IPS-15b (cell line): ENCODE measurements around the gene ASB2.

ENCODE experiments used
- H3K27me3 ChIP-seq: one replicate; pipeline ENCODE4 v1.6.1; 2013; ENCODE audit warnings: low read length; ENCODE audit not compliant: control insufficient read depth, insufficient read depth
- H3K36me3 ChIP-seq: one replicate; pipeline ENCODE4 v1.6.1; 2013; ENCODE audit warnings: low read length; ENCODE audit not compliant: control insufficient read depth, insufficient read depth
- H3K4me1 ChIP-seq: one replicate; pipeline ENCODE4 v1.6.1; 2013; ENCODE audit warnings: mild to moderate bottlenecking, low read length; ENCODE audit not compliant: control insufficient read depth, insufficient read depth
- H3K4me3 ChIP-seq: one replicate; pipeline ENCODE4 v1.5.1; 2013; ENCODE audit warnings: low read depth, low read length
- H3K9ac ChIP-seq: one replicate; pipeline ENCODE4 v1.6.1; 2013; ENCODE audit warnings: low read depth, mild to moderate bottlenecking, low read length
- H3K9me3 ChIP-seq: one replicate; pipeline ENCODE4 v1.6.1; 2013; ENCODE audit warnings: mild to moderate bottlenecking, low read length; ENCODE audit not compliant: control insufficient read depth, insufficient read depth

Gene ASB2

GRCh38 chr14:93986955-93987354 lies 10.6 kb upstream of the ASB2 start:
- Histone ChIP-seq H3K27me3 (no peaks in the 10 kb centered on the region), H3K9me3 (no peaks in the 10 kb centered on the region), H3K4me1 (peaks cover 3% of the 10 kb centered on the region), H3K4me3 (no peak overlapping the region), H3K9ac (no peak overlapping the region), H3K36me3 (no peaks in the 10 kb centered on the region)

DNA sequence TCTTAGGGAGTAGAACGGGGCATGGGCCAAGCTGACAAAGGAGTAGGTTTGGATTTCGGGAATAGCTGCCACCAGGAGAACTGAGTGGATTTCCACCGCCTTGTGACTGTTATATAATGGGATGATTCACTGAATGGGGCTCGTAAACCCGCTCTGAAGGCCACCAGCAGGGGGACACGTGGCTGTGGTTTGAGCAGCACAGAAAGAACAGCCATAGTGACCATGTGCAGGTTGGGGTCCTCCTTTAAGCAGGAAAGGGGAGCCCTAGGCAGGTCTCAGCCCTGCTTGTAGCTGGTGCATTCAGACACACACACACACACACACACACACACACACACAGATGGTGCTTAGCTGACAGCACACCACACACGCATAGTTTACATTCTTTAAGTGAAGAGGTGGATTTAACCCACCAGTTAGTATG lies 8.6 kb upstream of the ASB2 start:
- no peak overlapping the region for H3K9ac ChIP-seq
- no peak overlapping the region for H3K4me3 ChIP-seq
- peaks cover 3% of the 10 kb centered on the region for H3K4me1 ChIP-seq
- no peaks in the 10 kb centered on the region for H3K27me3 ChIP-seq
- no peaks in the 10 kb centered on the region for H3K36me3 ChIP-seq
- H3K9me3 ChIP-seq: no peaks in the 10 kb centered on the region

DNA sequence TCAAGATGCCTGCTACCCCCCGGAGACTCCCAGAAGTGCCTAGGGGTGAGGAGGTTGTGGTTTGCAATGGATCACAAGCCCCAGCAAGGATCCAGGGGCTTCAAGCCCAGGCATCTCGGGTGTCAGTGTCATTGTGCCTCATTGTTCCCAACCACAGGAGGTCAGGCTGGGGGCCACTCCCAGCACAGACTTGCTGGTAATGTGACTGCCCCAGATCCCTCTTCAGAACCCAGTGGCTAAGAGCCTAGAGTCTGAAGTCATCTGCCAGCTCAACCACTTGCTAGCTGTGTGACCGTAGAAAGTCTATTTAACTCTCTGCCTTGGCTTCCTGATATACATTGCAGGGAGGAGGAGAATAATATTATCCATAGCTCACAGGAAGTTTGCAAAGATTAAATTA lies 7.7 kb upstream of the ASB2 start:
- H3K9ac ChIP-seq: no peak overlapping the region
- peaks cover 3% of the 10 kb centered on the region for H3K4me1 ChIP-seq
- H3K27me3 ChIP-seq: no peaks in the 10 kb centered on the region
- H3K4me3 ChIP-seq: no peak overlapping the region
- H3K36me3 ChIP-seq: no peaks in the 10 kb centered on the region
- H3K9me3 ChIP-seq: no peaks in the 10 kb centered on the region

GRCh38 chr14:93982230-93983007 lies 6.0 kb upstream of the ASB2 start:
- no peak overlapping the region for H3K9ac ChIP-seq
- no peaks in the 10 kb centered on the region for H3K36me3 ChIP-seq
- H3K4me3 ChIP-seq: no peak overlapping the region
- H3K27me3 ChIP-seq: no peaks in the 10 kb centered on the region
- H3K9me3 ChIP-seq: no peaks in the 10 kb centered on the region
- H3K4me1 ChIP-seq: peaks cover 3% of the 10 kb centered on the region

GRCh38 chr14:93981316-93982229 lies 5.2 kb upstream of the ASB2 start:
- Histone ChIP-seq H3K9me3 (no peaks in the 10 kb centered on the region), H3K9ac (no peak overlapping the region), H3K36me3 (no peaks in the 10 kb centered on the region), H3K4me3 (no peak overlapping the region), H3K27me3 (no peaks in the 10 kb centered on the region), H3K4me1 (peaks cover 3% of the 10 kb centered on the region)

GRCh38 chr14:93980456-93981201 lies 4.3 kb upstream of the ASB2 start:
- no peak overlapping the region for H3K4me3 ChIP-seq
- no peak overlapping the region for H3K9ac ChIP-seq
- peaks cover 3% of the 10 kb centered on the region for H3K4me1 ChIP-seq
- H3K27me3 ChIP-seq: no peaks in the 10 kb centered on the region
- no peaks in the 10 kb centered on the region for H3K9me3 ChIP-seq
- no peaks in the 10 kb centered on the region for H3K36me3 ChIP-seq

DNA sequence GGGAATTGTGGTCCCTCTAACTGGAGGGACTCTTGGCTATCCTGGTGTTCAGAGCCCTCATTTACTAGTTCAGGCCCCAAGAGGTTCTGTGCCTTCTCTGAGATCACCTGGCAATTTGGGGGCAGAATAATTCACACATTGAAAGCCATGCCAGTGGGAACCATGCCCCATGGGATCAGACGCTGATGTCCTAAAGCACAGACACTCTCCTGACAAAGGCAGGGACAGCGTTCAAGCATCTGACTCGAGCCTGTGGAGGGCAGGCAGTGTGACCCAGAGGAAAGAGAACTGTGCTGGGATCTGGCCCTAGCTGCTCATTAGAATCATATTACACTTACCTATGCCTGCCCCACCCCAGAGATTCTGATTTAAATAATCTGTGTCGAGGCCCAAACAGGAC lies 2.4 kb upstream of the ASB2 start:
- H3K4me1 ChIP-seq: peaks cover 1% of the 10 kb centered on the region
- no peak overlapping the region for H3K4me3 ChIP-seq
- no peak overlapping the region for H3K9ac ChIP-seq
- H3K36me3 ChIP-seq: no peaks in the 10 kb centered on the region
- no peaks in the 10 kb centered on the region for H3K27me3 ChIP-seq
- no peaks in the 10 kb centered on the region for H3K9me3 ChIP-seq

GRCh38 chr14:93977790-93978581 lies 1.6 kb upstream of the ASB2 start:
- H3K27me3 ChIP-seq: no peaks in the 10 kb centered on the region
- no peak overlapping the region for H3K9ac ChIP-seq
- H3K4me1 ChIP-seq: no peaks in the 10 kb centered on the region
- H3K9me3 ChIP-seq: no peaks in the 10 kb centered on the region
- no peak overlapping the region for H3K4me3 ChIP-seq
- no peaks in the 10 kb centered on the region for H3K36me3 ChIP-seq

- Histone ChIP-seq H3K9ac (no peak overlapping the region), H3K4me3 (no peak overlapping the region), H3K9me3 (no peaks in the 10 kb centered on the region), H3K36me3 (no peaks in the 10 kb centered on the region), H3K4me1 (no peaks in the 10 kb centered on the region), H3K27me3 (no peaks in the 10 kb centered on the region)
Measured at GRCh38 chr14:93977171-93977570, 801 bp upstream of the ASB2 start.

GRCh38 chr14:93975791-93976476 lies 436 bp downstream of the ASB2 start:
- Histone ChIP-seq H3K9ac (no peak overlapping the region), H3K36me3 (no peaks in the 10 kb centered on the region), H3K27me3 (no peaks in the 10 kb centered on the region), H3K9me3 (no peaks in the 10 kb centered on the region), H3K4me1 (no peaks in the 10 kb centered on the region), H3K4me3 (no peak overlapping the region)
